Smooth muscle cell (in vitro differentiated cells): ENCODE data around the gene DNMT3A. TPM values are rescaled to one million over a fixed set of nuclear protein-coding genes. Genes with fewer than 3 reads are reported as not detected.

Experiments used
- DNase-seq: peaks from one replicate; lab custom pipeline; 2025; ENCODE audit not compliant: unreplicated experiment; lab: John Stamatoyannopoulos, UW
- H2AFZ ChIP-seq: fragments of 200-600 bp; sonication (generic); 2 replicates; pipeline ENCODE4 v1.6.0; 2016; ENCODE audit warnings: antibody characterized with exemption, low read depth, mild to moderate bottlenecking
- H3F3A ChIP-seq: fragments of 200-600 bp; sonication (generic); 2 replicates; pipeline ENCODE4 v1.6.0; 2017; ENCODE audit warnings: antibody characterized with exemption, low read depth
- H3K27ac ChIP-seq: fragments of 200-600 bp; sonication (generic); 2 replicates; pipeline ENCODE4 v1.5.1; 2016; ENCODE audit warnings: low read depth, mild to moderate bottlenecking
- H3K27me3 ChIP-seq: fragments of 200-600 bp; sonication (generic); 2 replicates; pipeline ENCODE4 v1.6.1; 2016; ENCODE audit warnings: low read depth, mild to moderate bottlenecking
- H3K36me3 ChIP-seq: fragments of 200-600 bp; sonication (generic); 2 replicates; pipeline ENCODE4 v1.5.1; 2016; ENCODE audit warnings: low read depth
- H3K4me1 ChIP-seq: fragments of 200-600 bp; sonication (generic); 2 replicates; pipeline ENCODE4 v1.5.1; 2016; ENCODE audit warnings: low read depth
- H3K4me2 ChIP-seq: fragments of 200-600 bp; sonication (generic); 2 replicates; pipeline ENCODE4 v1.6.0; 2016; ENCODE audit warnings: mild to moderate bottlenecking
- H3K4me3 ChIP-seq: fragments of 200-600 bp; sonication (generic); 2 replicates; pipeline ENCODE4 v1.5.1; 2016; ENCODE audit warnings: mild to moderate bottlenecking
- H3K79me2 ChIP-seq: fragments of 200-600 bp; sonication (generic); 2 replicates; pipeline ENCODE4 v1.6.0; 2016; ENCODE audit warnings: low read depth, mild to moderate bottlenecking
- H3K9ac ChIP-seq: fragments of 200-600 bp; sonication (generic); 2 replicates; pipeline ENCODE4 v1.6.0; 2016; ENCODE audit warnings: low read depth
- H3K9me3 ChIP-seq: fragments of 200-600 bp; sonication (generic); replicated peaks from 2 replicates; pipeline ENCODE4 v1.5.1; 2016; ENCODE audit warnings: low read depth
- H4K20me1 ChIP-seq: fragments of 200-600 bp; sonication (generic); 2 replicates; pipeline ENCODE4 v1.6.0; 2016; ENCODE audit warnings: low read depth
- WGBS: methylation state at CpG from one replicate; pipeline ENCODE4 v1.1.7; 2016; ENCODE audit warnings: low lambda C conversion rate; 5-methylcytosine and 5-hydroxymethylcytosine counted together
- polyA plus RNA-seq: library from polyadenylated mRNA; unstranded; fragments of >200 nt; fragmentation: Nextera tagmentation; extraction: Ambion mirVana; gene quantifications from 2 replicates; pipeline ENCODE4 v1.2.1, GENCODE V29; 2016
- total RNA-seq: library from RNA; depleted of rRNA; stranded (reverse); fragments of >200 nt; gene quantifications from 2 replicates; pipeline ENCODE4 v1.2.3, GENCODE V29; 2014
- TF ChIP-seq, protein P1 (sequence below): fragments of 200-600 bp; sonication (generic); IDR thresholded peaks from 2 replicates; pipeline ENCODE4 v1.5.1; 2017; ENCODE audit warnings: borderline replicate concordance, mild to moderate bottlenecking, antibody characterized with exemption; ENCODE audit not compliant: insufficient read depth, poor library complexity, severe bottlenecking

DNMT3A gene
- total and polyA plus RNA-seq, 2 experiments from 2014 or later, result 16.4 to 19.9 TPM

DNA sequence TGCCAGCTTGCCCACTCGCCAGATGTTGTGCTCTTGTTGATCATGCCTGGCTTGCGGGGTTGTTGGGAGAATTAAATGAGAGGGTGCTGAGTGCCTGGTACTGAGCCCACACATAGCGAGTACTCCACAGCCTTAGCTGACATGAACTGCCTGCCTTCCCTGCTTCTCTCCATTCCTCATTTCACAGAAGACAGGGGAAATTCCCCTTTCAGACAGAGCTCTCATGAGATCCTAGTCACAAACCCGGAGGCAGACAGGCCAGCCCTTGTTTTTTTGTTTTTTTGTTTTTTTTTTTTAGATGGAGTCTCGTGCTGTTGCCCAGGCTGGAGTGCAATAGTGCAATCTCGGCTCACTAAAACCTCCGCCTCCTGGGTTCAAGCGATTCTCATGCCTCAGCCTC is 17.1 kb upstream of the DNMT3A start:
- Histone ChIP-seq H3K4me2 (no peak overlapping the region), H4K20me1 (no peaks in the 10 kb centered on the region), H3F3A (no peaks in the 10 kb centered on the region), H3K27ac (no peak overlapping the region), H3K9ac (no peak overlapping the region), H3K9me3 (no peaks in the 10 kb centered on the region), H3K4me1 (no peaks in the 10 kb centered on the region), H3K36me3 (no peaks in the 10 kb centered on the region), H3K79me2 (no peaks in the 10 kb centered on the region), H3K4me3 (no peak overlapping the region), H3K27me3 (no peaks in the 10 kb centered on the region), H2AFZ (no peak overlapping the region)
- DNase-seq, result no peak
- TF ChIP-seq, protein P1, sequence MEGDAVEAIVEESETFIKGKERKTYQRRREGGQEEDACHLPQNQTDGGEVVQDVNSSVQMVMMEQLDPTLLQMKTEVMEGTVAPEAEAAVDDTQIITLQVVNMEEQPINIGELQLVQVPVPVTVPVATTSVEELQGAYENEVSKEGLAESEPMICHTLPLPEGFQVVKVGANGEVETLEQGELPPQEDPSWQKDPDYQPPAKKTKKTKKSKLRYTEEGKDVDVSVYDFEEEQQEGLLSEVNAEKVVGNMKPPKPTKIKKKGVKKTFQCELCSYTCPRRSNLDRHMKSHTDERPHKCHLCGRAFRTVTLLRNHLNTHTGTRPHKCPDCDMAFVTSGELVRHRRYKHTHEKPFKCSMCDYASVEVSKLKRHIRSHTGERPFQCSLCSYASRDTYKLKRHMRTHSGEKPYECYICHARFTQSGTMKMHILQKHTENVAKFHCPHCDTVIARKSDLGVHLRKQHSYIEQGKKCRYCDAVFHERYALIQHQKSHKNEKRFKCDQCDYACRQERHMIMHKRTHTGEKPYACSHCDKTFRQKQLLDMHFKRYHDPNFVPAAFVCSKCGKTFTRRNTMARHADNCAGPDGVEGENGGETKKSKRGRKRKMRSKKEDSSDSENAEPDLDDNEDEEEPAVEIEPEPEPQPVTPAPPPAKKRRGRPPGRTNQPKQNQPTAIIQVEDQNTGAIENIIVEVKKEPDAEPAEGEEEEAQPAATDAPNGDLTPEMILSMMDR, result no peak
- WGBS, result 72% methylated on average over 8 of the region's 8 CpGs

DNA sequence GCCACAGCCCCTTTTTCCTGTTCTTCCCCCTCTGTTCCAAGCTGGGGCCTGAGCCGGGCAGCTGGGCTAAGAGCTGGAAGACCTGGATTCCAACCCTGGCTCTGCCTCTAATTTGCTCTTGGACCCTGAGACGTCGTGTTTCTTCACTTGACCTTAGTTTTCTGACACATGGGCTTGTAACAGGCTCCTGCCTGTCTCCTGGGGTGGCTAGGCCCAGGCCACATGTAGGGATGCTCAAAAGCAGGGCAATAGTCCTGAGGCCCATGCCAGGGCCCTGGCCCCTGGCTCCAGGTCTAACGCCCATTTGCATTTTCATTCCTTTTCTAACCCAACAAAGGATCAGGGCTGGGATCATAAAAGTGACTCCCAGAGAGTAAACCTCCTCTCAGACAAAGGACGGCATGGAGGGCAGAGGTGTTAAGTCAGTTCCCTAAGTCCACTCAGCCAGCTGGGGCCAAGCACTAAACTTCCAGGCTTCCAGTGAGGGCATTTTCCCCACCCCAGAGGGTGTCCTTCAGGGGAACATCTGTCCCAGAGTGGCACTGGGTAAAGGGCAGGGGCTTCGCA is 16.6 kb upstream of the DNMT3A start:
- Histone ChIP-seq H3K9me3 (no peaks in the 10 kb centered on the region), H3K4me1 (no peaks in the 10 kb centered on the region), H3F3A (no peaks in the 10 kb centered on the region), H3K9ac (no peak overlapping the region), H3K4me3 (no peak overlapping the region), H3K4me2 (no peak overlapping the region), H3K36me3 (no peaks in the 10 kb centered on the region), H3K27ac (no peak overlapping the region), H4K20me1 (no peaks in the 10 kb centered on the region), H2AFZ (no peak overlapping the region), H3K27me3 (no peaks in the 10 kb centered on the region), H3K79me2 (no peaks in the 10 kb centered on the region)
- 91% methylated on average over 6 of the region's 6 CpGs for whole genome bisulfite sequencing
- TF ChIP-seq, protein P1, result no peak
- DNase-seq, result no peak

DNA sequence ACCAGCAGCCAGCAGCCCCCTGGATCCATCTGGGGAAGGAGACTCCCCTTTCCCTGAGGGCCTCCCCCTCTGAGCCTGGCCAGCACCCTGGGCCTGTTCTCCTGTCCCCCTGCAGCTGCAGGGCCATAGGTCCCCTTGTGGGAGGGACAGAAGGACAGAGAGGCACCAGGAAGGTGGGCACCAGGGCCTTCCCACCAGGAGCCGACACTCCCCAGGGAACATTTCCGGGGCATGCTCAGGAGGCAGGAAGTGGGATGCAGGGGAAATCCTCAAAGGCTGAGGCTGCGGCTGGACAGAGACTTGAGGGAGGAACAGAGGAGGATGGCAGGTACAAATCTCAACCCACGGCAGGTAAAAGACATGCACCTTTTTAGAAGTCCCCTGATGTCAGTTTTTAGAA is 14.4 kb upstream of the DNMT3A start:
- Histone ChIP-seq H3K4me3 (no peak overlapping the region), H3F3A (no peaks in the 10 kb centered on the region), H3K4me1 (no peaks in the 10 kb centered on the region), H2AFZ (no peak overlapping the region), H3K27me3 (no peaks in the 10 kb centered on the region), H3K36me3 (no peaks in the 10 kb centered on the region), H3K9me3 (no peaks in the 10 kb centered on the region), H3K9ac (no peak overlapping the region), H4K20me1 (no peaks in the 10 kb centered on the region), H3K27ac (no peak overlapping the region), H3K4me2 (no peak overlapping the region), H3K79me2 (no peaks in the 10 kb centered on the region)
- DNase-seq, result no peak
- TF ChIP-seq, protein P1, result no peak
- WGBS, result 87% methylated on average over 4 of the region's 4 CpGs

- TF ChIP-seq, protein P1, result no peak
- DNase-seq, result no peak
- WGBS, result 91% methylated on average over 8 of the region's 8 CpGs
- Histone ChIP-seq H3K4me1 (no peaks in the 10 kb centered on the region), H3F3A (no peaks in the 10 kb centered on the region), H4K20me1 (no peaks in the 10 kb centered on the region), H3K9me3 (no peaks in the 10 kb centered on the region), H3K79me2 (no peaks in the 10 kb centered on the region), H3K4me2 (no peak overlapping the region), H3K27ac (no peak overlapping the region), H3K9ac (no peak overlapping the region), H3K36me3 (no peaks in the 10 kb centered on the region), H2AFZ (no peak overlapping the region), H3K4me3 (no peak overlapping the region), H3K27me3 (no peaks in the 10 kb centered on the region)
Measured at GRCh38 chr2:25355270-25355669, 13.5 kb upstream of the DNMT3A start.
